GM23338 (cell line): ENCODE measurements around the gene OR5C1. TPM values are rescaled to one million over a fixed set of nuclear protein-coding genes. Genes with fewer than 3 reads are reported as not detected.
A peak's percentile ranks its signal among the peaks of the same experiment; 100 is the strongest.

Source experiments
- ATAC-seq: fragments of 200-7000 bp; cut with Tn5 transposase; 3 replicates; pipeline ENCODE4 v1.9.1; 2020
- DNase-seq: peaks from one replicate; pipeline ENCODE4 v3.0.0-alpha.2; 2015; ENCODE audit warnings: low spot score
- H2AFZ ChIP-seq: fragments of 200-600 bp; sonication (generic); 2 replicates; pipeline ENCODE4 v1.8.0; 2016; ENCODE audit warnings: antibody characterized with exemption, mild to moderate bottlenecking, moderate library complexity
- H3F3A ChIP-seq: fragments of 200-600 bp; sonication (generic); replicated peaks from 2 replicates; pipeline ENCODE4 v1.8.0; 2017; ENCODE audit warnings: antibody characterized with exemption, mixed run types, low read depth
- H3K27ac ChIP-seq: fragments of 200-600 bp; sonication (generic); 2 replicates; pipeline ENCODE4 v1.6.1; 2016; ENCODE audit warnings: low read depth
- H3K27me3 ChIP-seq: fragments of 200-600 bp; sonication (generic); 2 replicates; pipeline ENCODE4 v1.8.0; 2016; ENCODE audit warnings: mild to moderate bottlenecking, mixed run types, moderate library complexity; ENCODE audit not compliant: insufficient read depth
- H3K36me3 ChIP-seq: fragments of 200-600 bp; sonication (generic); 2 replicates; pipeline ENCODE4 v1.8.0; 2016; ENCODE audit warnings: mild to moderate bottlenecking; ENCODE audit not compliant: insufficient read depth
- H3K4me1 ChIP-seq: fragments of 200-600 bp; sonication (generic); 2 replicates; pipeline ENCODE4 v1.8.0; 2016; ENCODE audit warnings: mild to moderate bottlenecking, moderate library complexity; ENCODE audit not compliant: insufficient read depth
- H3K4me2 ChIP-seq: fragments of 200-600 bp; sonication (generic); 2 replicates; pipeline ENCODE4 v1.7.1; 2017; ENCODE audit warnings: mixed run types
- H3K4me3 ChIP-seq: fragments of 200-600 bp; sonication (generic); 2 replicates; pipeline ENCODE4 v1.6.1; 2016; ENCODE audit warnings: mixed run types
- H3K79me2 ChIP-seq: fragments of 200-600 bp; sonication (generic); replicated peaks from 2 replicates; pipeline ENCODE4 v1.8.0; 2017; ENCODE audit warnings: mild to moderate bottlenecking; ENCODE audit not compliant: insufficient read depth
- H3K9me2 ChIP-seq: fragments of 200-600 bp; sonication (generic); 2 replicates; pipeline ENCODE4 v1.8.0; 2017; ENCODE audit not compliant: insufficient read depth
- H4K20me1 ChIP-seq: fragments of 200-600 bp; sonication (generic); replicated peaks from 2 replicates; pipeline ENCODE4 v1.8.0; 2017; ENCODE audit warnings: mild to moderate bottlenecking; ENCODE audit not compliant: insufficient read depth
- H3K27ac Mint-ChIP-seq: 2 replicates; pipeline ENCODE4 v1.8.0; 2020; ENCODE audit warnings: inconsistent platforms, mild to moderate bottlenecking, moderate library complexity, mixed read lengths
- H3K27me3 Mint-ChIP-seq: 3 replicates; pipeline ENCODE4 v1.8.0; 2022; ENCODE audit warnings: low read depth, mild to moderate bottlenecking, moderate library complexity, mixed read lengths, inconsistent platforms; ENCODE audit not compliant: insufficient read depth, poor library complexity
- H3K36me3 Mint-ChIP-seq: 3 replicates; pipeline ENCODE4 v1.8.0; 2021; ENCODE audit warnings: low read depth, mild to moderate bottlenecking, inconsistent platforms, moderate library complexity, mixed read lengths
- H3K4me1 Mint-ChIP-seq: 3 replicates; pipeline ENCODE4 v1.8.0; 2020; ENCODE audit warnings: mild to moderate bottlenecking, inconsistent platforms, mixed read lengths
- H3K4me3 Mint-ChIP-seq: 3 replicates; pipeline ENCODE4 v1.8.0; 2021; ENCODE audit warnings: moderate library complexity, mild to moderate bottlenecking, inconsistent platforms, mixed read lengths
- H3K9me3 Mint-ChIP-seq: 3 replicates; pipeline ENCODE4 v1.8.0; 2020; ENCODE audit warnings: moderate library complexity, mild to moderate bottlenecking, inconsistent platforms, mixed read lengths
- CREB1 ChIP-seq: fragments of 250-450 bp; sonication (Bioruptor Pico); IDR thresholded peaks from 2 replicates; pipeline ENCODE4 v1.5.0; 2020; ENCODE audit warnings: low read depth, mild to moderate bottlenecking, moderate library complexity
- EZH2 ChIP-seq: fragments of 200-600 bp; sonication (generic); IDR thresholded peaks from one replicate; pipeline ENCODE4 v1.8.0; 2017; ENCODE audit warnings: antibody characterized with exemption, mild to moderate bottlenecking, low read depth; ENCODE audit not compliant: unreplicated experiment
- EZH2phosphoT487 ChIP-seq: fragments of 200-600 bp; sonication (generic); IDR thresholded peaks from one replicate; pipeline ENCODE4 v1.8.1; 2018; ENCODE audit warnings: antibody characterized with exemption; ENCODE audit not compliant: unreplicated experiment
- JUNB ChIP-seq: IDR thresholded peaks from one replicate; pipeline ENCODE4 v1.6.1; 2016; ENCODE audit warnings: antibody characterized with exemption; ENCODE audit not compliant: unreplicated experiment
- NANOG ChIP-seq: IDR thresholded peaks from 2 replicates; pipeline ENCODE4 v1.6.1; 2016; ENCODE audit warnings: antibody characterized with exemption, borderline replicate concordance
- POLR2AphosphoS5 ChIP-seq: IDR thresholded peaks from 2 replicates; pipeline ENCODE4 v1.6.1; 2016; ENCODE audit warnings: antibody characterized with exemption, low read depth
- REST ChIP-seq: IDR thresholded peaks from one replicate; pipeline ENCODE4 v1.6.1; 2018; ENCODE audit warnings: antibody characterized with exemption; ENCODE audit not compliant: unreplicated experiment
- STAT1 ChIP-seq: IDR thresholded peaks from one replicate; pipeline ENCODE4 v1.6.1; 2016; ENCODE audit warnings: antibody characterized with exemption; ENCODE audit not compliant: unreplicated experiment
- ZNF114 ChIP-seq: fragments of 250-450 bp; sonication (Bioruptor Pico); IDR thresholded peaks from 2 replicates; pipeline ENCODE4 v1.5.0; 2020; ENCODE audit warnings: mild to moderate bottlenecking, moderate library complexity
- ZNF331 ChIP-seq: fragments of 250-450 bp; sonication (Bioruptor Pico); IDR thresholded peaks from 2 replicates; pipeline ENCODE4 v1.5.0; 2020; ENCODE audit warnings: low read depth, mild to moderate bottlenecking, moderate library complexity
- ZNF462 ChIP-seq: fragments of 250-450 bp; sonication (Bioruptor Pico); IDR thresholded peaks from 2 replicates; pipeline ENCODE4 v1.5.0; 2020; ENCODE audit warnings: mild to moderate bottlenecking, moderate library complexity
- polyA plus RNA-seq: library from polyadenylated mRNA; unstranded; fragments of >200 nt; fragmentation: Nextera tagmentation; extraction: Ambion mirVana; gene quantifications from 2 replicates; pipeline ENCODE4 v1.2.1, GENCODE V29; 2016
- total RNA-seq: library from RNA; depleted of rRNA; stranded (reverse); fragments of >200 nt; shearing (Covaris generic); gene quantifications from 2 replicates; pipeline ENCODE4 v1.2.3, GENCODE V29; 2014
- TF ChIP-seq, protein P1 (sequence below), 2 experiments: fragments of 200-600 bp in 1 of 2; sonication (generic) in 1 of 2; conservative IDR thresholded peaks; 2 replicates each; pipeline versions ENCODE4 v1.5.1 to v1.6.1; 2016 to 2017; ENCODE audit warnings: antibody characterized with exemption in 2 of 2, low read depth in 2 of 2, mild to moderate bottlenecking in 2 of 2, moderate library complexity in 1 of 2
- TF ChIP-seq, protein P2 (sequence below): IDR thresholded peaks from 2 replicates; pipeline ENCODE4 v1.6.1; 2016; ENCODE audit warnings: antibody characterized with exemption

OR5C1 gene
- total and polyA plus RNA-seq, 2 experiments from 2014 or later, result not detected

DNA sequence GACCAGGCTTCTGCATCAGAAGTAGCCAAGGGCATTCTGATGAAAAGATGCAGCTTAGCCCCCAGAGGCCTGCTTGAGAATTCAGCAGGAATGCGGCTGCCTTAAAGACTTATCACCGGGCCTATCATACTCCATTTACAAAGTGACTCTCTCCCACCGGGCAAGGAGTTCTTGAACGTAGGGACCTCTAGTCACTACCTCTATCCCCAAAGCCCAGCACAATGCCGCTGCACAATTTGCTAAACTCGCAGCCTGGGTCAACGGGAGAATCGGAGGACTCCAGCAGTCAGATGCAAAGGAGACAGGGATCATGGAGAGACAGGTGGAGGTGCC is 39.0 kb downstream of the OR5C1 start:
- H3K4me3 ChIP-seq, result peak overlapping the region; percentile 92
- peaks cover 19% of the 10 kb centered on the region for H4K20me1 ChIP-seq
- H2AFZ ChIP-seq, result peak overlapping the region; percentile 64
- H3K27ac ChIP-seq, result peak overlapping the region; percentile 96
- Mint-ChIP-seq H3K4me3 (peak overlapping the region; percentile 100), H3K27ac (peak overlapping the region; percentile 97), H3K9me3 (no peaks in the 10 kb centered on the region), H3K36me3 (peaks cover 22% of the 10 kb centered on the region), H3K27me3 (peaks cover 12% of the 10 kb centered on the region), H3K4me1 (peaks cover 8% of the 10 kb centered on the region)
- peaks cover 23% of the 10 kb centered on the region; the same call in 1 of the 2 replicates for H3K36me3 ChIP-seq
- H3K27me3 ChIP-seq, result no peaks in the 10 kb centered on the region
- peak; percentile 77 for DNase-seq
- peak overlapping the region; percentile 78 for H3K4me2 ChIP-seq
- H3K4me1 ChIP-seq, result 0 out of 2 replicates have a peak, but pooled peaks cover 3% of the 10 kb centered on the region
- TF ChIP-seq REST (no peak), CREB1 (CRISPR knock-in tag) (no peak), ZNF114 (CRISPR knock-in tag) (no peak), EZH2phosphoT487 (no peak), NANOG (no peak), STAT1 (no peak), JUNB (no peak), ZNF331 (CRISPR knock-in tag) (no peak), POLR2AphosphoS5 (no peak), EZH2 (no peak), ZNF462 (CRISPR knock-in tag) (no peak)
- TF ChIP-seq, protein P1, sequence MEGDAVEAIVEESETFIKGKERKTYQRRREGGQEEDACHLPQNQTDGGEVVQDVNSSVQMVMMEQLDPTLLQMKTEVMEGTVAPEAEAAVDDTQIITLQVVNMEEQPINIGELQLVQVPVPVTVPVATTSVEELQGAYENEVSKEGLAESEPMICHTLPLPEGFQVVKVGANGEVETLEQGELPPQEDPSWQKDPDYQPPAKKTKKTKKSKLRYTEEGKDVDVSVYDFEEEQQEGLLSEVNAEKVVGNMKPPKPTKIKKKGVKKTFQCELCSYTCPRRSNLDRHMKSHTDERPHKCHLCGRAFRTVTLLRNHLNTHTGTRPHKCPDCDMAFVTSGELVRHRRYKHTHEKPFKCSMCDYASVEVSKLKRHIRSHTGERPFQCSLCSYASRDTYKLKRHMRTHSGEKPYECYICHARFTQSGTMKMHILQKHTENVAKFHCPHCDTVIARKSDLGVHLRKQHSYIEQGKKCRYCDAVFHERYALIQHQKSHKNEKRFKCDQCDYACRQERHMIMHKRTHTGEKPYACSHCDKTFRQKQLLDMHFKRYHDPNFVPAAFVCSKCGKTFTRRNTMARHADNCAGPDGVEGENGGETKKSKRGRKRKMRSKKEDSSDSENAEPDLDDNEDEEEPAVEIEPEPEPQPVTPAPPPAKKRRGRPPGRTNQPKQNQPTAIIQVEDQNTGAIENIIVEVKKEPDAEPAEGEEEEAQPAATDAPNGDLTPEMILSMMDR (conservative IDR thresholded peaks at IDR 0.05; ENCODE audit: low read depth in 2 of 2), result no peak
- TF ChIP-seq, protein P2, sequence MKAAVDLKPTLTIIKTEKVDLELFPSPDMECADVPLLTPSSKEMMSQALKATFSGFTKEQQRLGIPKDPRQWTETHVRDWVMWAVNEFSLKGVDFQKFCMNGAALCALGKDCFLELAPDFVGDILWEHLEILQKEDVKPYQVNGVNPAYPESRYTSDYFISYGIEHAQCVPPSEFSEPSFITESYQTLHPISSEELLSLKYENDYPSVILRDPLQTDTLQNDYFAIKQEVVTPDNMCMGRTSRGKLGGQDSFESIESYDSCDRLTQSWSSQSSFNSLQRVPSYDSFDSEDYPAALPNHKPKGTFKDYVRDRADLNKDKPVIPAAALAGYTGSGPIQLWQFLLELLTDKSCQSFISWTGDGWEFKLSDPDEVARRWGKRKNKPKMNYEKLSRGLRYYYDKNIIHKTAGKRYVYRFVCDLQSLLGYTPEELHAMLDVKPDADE, result no peak
- H3K9me2 ChIP-seq, result no peaks in the 10 kb centered on the region
- peak; percentile 51 for ATAC-seq
- peaks cover 40% of the 10 kb centered on the region for H3K79me2 ChIP-seq
- peaks cover 4% of the 10 kb centered on the region; the same call in 1 of the 2 replicates for H3F3A ChIP-seq
